ENCODE data around the gene ZNF354C.

The ZNF354C gene

GRCh38 chr5:179128041-179128365, 67.8 kb downstream of the ZNF354C start:
- DNase-seq: no peak

- DNase-seq: no peak
These were observed 68.8 kb downstream of the ZNF354C start for GRCh38 chr5:179128976-179129375.

GRCh38 chr5:179129607-179130071, 69.5 kb downstream of the ZNF354C start:
- DNase-seq: no peak

GRCh38 chr5:179130101-179130681, 70.0 kb downstream of the ZNF354C start:
- no peak for DNase-seq

DNA sequence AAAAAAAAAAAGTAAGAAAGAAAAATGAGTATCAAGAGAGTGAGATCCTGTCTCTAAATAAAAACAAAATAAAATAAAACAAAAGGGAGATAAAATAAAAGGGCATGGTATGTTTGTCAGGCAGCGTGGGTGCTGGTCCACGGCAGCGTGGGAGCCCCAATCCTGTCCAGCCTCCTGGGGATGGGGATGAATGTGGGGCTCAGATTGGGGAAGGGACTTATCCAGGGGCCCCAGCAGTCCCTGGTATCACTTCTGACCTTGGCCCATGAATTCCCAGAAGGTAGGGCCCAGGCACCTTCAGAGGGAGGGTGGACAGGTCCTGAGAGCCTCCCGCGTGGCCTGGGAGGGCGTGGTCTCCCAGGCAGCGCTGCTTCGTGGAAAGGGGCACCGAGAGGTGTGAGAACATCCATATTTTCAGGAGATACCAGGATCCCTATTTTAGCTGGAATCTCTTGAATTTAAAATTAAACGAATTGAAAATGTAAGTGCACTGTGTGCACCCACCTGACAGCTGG, 71.2 kb downstream of the ZNF354C start:
- no peak for DNase-seq

DNA sequence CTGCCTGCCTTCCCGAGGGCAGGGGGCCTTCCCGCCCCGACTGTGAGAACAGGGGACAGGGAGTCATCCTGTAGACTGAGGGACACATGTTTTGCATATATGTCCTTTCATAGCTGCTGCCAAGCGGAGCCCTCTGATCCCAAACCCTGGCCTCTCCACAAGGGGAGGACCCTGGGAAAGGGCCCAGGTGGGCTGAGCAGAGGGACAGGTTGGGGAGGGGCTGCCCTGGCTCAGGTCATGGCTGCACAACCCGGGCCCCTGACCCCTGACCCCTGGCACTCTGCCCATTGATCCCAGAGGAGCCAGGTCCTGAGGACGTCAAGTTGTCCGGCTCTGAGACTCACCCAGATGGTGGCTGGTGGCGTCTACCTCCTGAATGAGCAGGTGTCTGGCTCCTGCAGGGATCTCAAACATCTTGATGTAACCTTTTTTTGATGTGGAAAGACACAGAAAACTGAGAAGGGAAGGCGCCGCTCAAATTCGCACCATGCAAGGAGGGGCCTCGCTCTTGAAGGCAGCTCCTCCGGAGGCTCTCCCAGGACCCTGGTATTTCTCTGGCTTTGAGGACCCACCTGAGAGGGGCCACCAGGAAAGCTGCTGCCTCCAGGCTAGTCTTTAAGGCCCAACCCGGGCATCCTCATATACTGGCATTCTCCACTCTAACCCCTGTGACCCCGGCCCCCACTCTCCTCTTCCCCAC, 71.9 kb downstream of the ZNF354C start:
- DNase-seq: no peak

GRCh38 chr5:179132586-179133355, 72.6 kb downstream of the ZNF354C start:
- no peak for DNase-seq
